Measurements from ENCODE around the gene RNF215. TPM values are rescaled to one million over a fixed set of nuclear protein-coding genes. Genes with fewer than 3 reads are reported as not detected.

RNF215 gene
- total and polyA plus RNA-seq, 2 donors (not counting 3 experiments of a cell fraction or from before 2014, with no cell fraction given), result 16.7 to 26.9 TPM

GRCh38 chr22:30382340-30382739 lies 4.9 kb downstream of the RNF215 start:
- H3K27me3 ChIP-seq (ENCODE audit: control insufficient read depth in 2 of 2, insufficient read depth in 2 of 2, low read length in 2 of 2), result no peaks in the 10 kb centered on the region
- no peak overlapping the region for H3K9ac ChIP-seq (replicated peaks; ENCODE audit: extremely low read depth, insufficient read depth, low read length)
- no peak overlapping the region for H3K4me2 ChIP-seq (ENCODE audit: insufficient read depth, low read length)
- no peaks in the 10 kb centered on the region for H3K9me3 ChIP-seq (replicated peaks; ENCODE audit: control insufficient read depth, insufficient read depth, low read length)
- no peaks in the 10 kb centered on the region for H4K20me1 ChIP-seq (replicated peaks; ENCODE audit: control insufficient read depth, extremely low read depth, insufficient read depth, low read length)
- no peak overlapping the region for H3K27ac ChIP-seq (ENCODE audit: insufficient read depth, low read depth, low read length)
- DNase-seq (ENCODE audit: low read depth, low spot score), result no peak
- peaks cover 0 to 29% of the 10 kb centered on the region in 2 experiments for H3K36me3 ChIP-seq (ENCODE audit: control insufficient read depth in 2 of 2, extremely low read depth in 1 of 2, insufficient read depth in 2 of 2, low read length in 2 of 2)
- BruUV-seq (replicated peaks), result no TSS peak
- H3K4me3 ChIP-seq (replicated peaks in 1 of 3; ENCODE audit: insufficient read depth in 1 of 3, low read depth in 1 of 3, low read length in 3 of 3), result no peak overlapping the region
- no peaks in the 10 kb centered on the region for H3K9me1 ChIP-seq (replicated peaks; ENCODE audit: control insufficient read depth, extremely low read depth, insufficient read depth, low read length)
- peaks cover 7% of the 10 kb centered on the region for H3K4me1 ChIP-seq (ENCODE audit: control insufficient read depth, extremely low read depth, insufficient read depth, low read length)
- H2AFZ ChIP-seq (ENCODE audit: low read depth, low read length), result no peak overlapping the region
- ChIA-PET CTCF (interaction anchor here (1.0 to 1.1 kb wide), 2 partner anchors 94 to 126 kb away, joined by 4 read pairs; no protein-coding TSS in a partner anchor), POLR2A (no interaction called here)
- FAIRE-seq, result no peak
- no peak for TF ChIP-seq JUN (IDR thresholded peaks at IDR 0.05; ENCODE audit: borderline replicate concordance, insufficient read depth, insufficient read length, low read depth)
- TF ChIP-seq, protein P1, sequence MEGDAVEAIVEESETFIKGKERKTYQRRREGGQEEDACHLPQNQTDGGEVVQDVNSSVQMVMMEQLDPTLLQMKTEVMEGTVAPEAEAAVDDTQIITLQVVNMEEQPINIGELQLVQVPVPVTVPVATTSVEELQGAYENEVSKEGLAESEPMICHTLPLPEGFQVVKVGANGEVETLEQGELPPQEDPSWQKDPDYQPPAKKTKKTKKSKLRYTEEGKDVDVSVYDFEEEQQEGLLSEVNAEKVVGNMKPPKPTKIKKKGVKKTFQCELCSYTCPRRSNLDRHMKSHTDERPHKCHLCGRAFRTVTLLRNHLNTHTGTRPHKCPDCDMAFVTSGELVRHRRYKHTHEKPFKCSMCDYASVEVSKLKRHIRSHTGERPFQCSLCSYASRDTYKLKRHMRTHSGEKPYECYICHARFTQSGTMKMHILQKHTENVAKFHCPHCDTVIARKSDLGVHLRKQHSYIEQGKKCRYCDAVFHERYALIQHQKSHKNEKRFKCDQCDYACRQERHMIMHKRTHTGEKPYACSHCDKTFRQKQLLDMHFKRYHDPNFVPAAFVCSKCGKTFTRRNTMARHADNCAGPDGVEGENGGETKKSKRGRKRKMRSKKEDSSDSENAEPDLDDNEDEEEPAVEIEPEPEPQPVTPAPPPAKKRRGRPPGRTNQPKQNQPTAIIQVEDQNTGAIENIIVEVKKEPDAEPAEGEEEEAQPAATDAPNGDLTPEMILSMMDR (IDR thresholded peaks at IDR 0.05; ENCODE audit: extremely low read depth in 1 of 2, insufficient read depth in 1 of 2, low read depth in 1 of 2, low read length in 2 of 2), result no peak
- intact Hi-C loops (cut with micrococcal nuclease), result no loop called here
- dilution Hi-C loops (cut with MboI; ENCODE audit: extremely low pct_ligation_motif_present, low sequenced_read_pairs), result no loop called here
- no peaks in the 10 kb centered on the region for H3K79me2 ChIP-seq (ENCODE audit: control insufficient read depth, insufficient read depth, low read length)

DNA sequence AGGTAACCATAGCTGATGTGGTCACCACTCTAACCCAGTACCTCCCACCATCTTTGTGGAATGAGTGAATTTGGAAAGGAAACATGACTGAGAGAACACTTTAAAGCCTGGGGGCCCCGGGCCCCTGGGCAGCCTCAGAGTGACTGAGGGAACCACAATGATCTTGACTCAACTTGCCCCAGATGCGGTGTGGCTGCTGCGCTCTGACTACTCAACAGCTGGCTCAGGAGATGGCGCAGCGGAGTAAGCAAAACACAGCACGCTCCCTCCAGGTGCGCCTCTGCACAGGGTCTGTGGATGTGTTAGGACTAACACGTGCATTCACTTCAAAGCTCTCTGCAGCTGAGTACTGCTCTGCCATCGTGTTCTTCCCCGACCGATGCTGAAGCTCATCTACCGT lies 5.9 kb downstream of the RNF215 start:
- TF ChIP-seq MYC (IDR thresholded peaks at IDR 0.05; ENCODE audit: low read depth, low read length) (no peak), POLR2AphosphoS5 (IDR thresholded peaks at IDR 0.05; ENCODE audit: insufficient read depth, low read depth, low read length) (no peak), EZH2 (IDR thresholded peaks at IDR 0.05; ENCODE audit: borderline replicate concordance, low read depth, low read length, severe bottlenecking) (no peak), FOS (IDR thresholded peaks at IDR 0.05; ENCODE audit: borderline replicate concordance, insufficient read depth, low read length) (no peak), POLR2A (IDR thresholded peaks at IDR 0.05; ENCODE audit: low read depth, low read length) (no peak), JUN (IDR thresholded peaks at IDR 0.05; ENCODE audit: borderline replicate concordance, insufficient read depth, insufficient read length, low read depth) (no peak), MAX (IDR thresholded peaks at IDR 0.05; ENCODE audit: insufficient read depth, insufficient read length) (no peak), GATA2 (IDR thresholded peaks at IDR 0.05; ENCODE audit: insufficient read depth, insufficient read length, low read depth, low read length) (no peak)
- TF ChIP-seq, protein P1 (IDR thresholded peaks at IDR 0.05; ENCODE audit: extremely low read depth in 1 of 2, insufficient read depth in 1 of 2, low read depth in 1 of 2, low read length in 2 of 2), result no peak
- Histone ChIP-seq H3K4me1 (ENCODE audit: control insufficient read depth, extremely low read depth, insufficient read depth, low read length) (peaks cover 3% of the 10 kb centered on the region), H3K4me2 (ENCODE audit: insufficient read depth, low read length) (no peak overlapping the region), H3K9ac (replicated peaks; ENCODE audit: extremely low read depth, insufficient read depth, low read length) (no peak overlapping the region), H3K79me2 (ENCODE audit: control insufficient read depth, insufficient read depth, low read length) (no peaks in the 10 kb centered on the region), H3K27ac (ENCODE audit: insufficient read depth, low read depth, low read length) (no peak overlapping the region), H3K9me1 (replicated peaks; ENCODE audit: control insufficient read depth, extremely low read depth, insufficient read depth, low read length) (no peaks in the 10 kb centered on the region), H3K9me3 (replicated peaks; ENCODE audit: control insufficient read depth, insufficient read depth, low read length) (no peaks in the 10 kb centered on the region), H3K4me3 (replicated peaks in 1 of 3; ENCODE audit: insufficient read depth in 1 of 3, low read depth in 1 of 3, low read length in 3 of 3) (no peak overlapping the region), H2AFZ (ENCODE audit: low read depth, low read length) (no peak overlapping the region), H3K36me3 (ENCODE audit: control insufficient read depth in 2 of 2, extremely low read depth in 1 of 2, insufficient read depth in 2 of 2, low read length in 2 of 2) (peaks cover 0 to 29% of the 10 kb centered on the region in 2 experiments), H4K20me1 (replicated peaks; ENCODE audit: control insufficient read depth, extremely low read depth, insufficient read depth, low read length) (no peaks in the 10 kb centered on the region), H3K27me3 (ENCODE audit: control insufficient read depth in 2 of 2, insufficient read depth in 2 of 2, low read length in 2 of 2) (no peaks in the 10 kb centered on the region)
- BruUV-seq (replicated peaks), result no TSS peak
- no peak for FAIRE-seq
- ChIA-PET CTCF (interaction anchor here (0.6 to 1.4 kb wide), 3 partner anchors 8 to 93 kb away, joined by 3 to 4 read pairs (median 3); no protein-coding TSS in a partner anchor), POLR2A (no interaction called here)
- DNase-seq (ENCODE audit: low read depth, low spot score), result no peak
- dilution Hi-C loops (cut with MboI; ENCODE audit: extremely low pct_ligation_motif_present, low sequenced_read_pairs), result no loop called here
- intact Hi-C loops (cut with micrococcal nuclease), result no loop called here
